K562 (cell line): ENCODE data around the gene IQCE. TPM values are rescaled to one million over a fixed set of nuclear protein-coding genes. Genes with fewer than 3 reads are reported as not detected.

Experiments used
- ATAC-seq: fragments of 200-7000 bp; cut with Tn5 transposase; 3 replicates; pipeline ENCODE4 v1.9.1; 2020; ENCODE audit warnings: moderate library complexity
- BruUV-seq: library from RNA; stranded (reverse); fragments of 400-500 nt; replicated peaks from 2 replicates; lab custom pipeline; 2021; lab: Mats Ljungman, UMichigan
- CTCF ChIA-PET: fragments of 300-600 bp; formaldehyde crosslinking; extraction: SDS; loops from one replicate; lab custom pipeline; 2021; ENCODE audit warnings: low intra/inter-chr PET ratio; lab: Yijun Ruan, JAX
- POLR2A ChIA-PET: fragments of 300-600, 350-650 bp; sonication (Branson Sonifier 250); formaldehyde crosslinking; extraction: SDS; loops from one replicate; lab custom pipeline; 2021; ENCODE audit warnings: antibody characterized with exemption, inconsistent platforms; lab: Yijun Ruan, JAX
- DNase-seq, 4 experiments: peaks; one replicate each; pipeline versions ENCODE4 v3.0.0 to v3.0.0-alpha.2; 2011 to 2018; ENCODE audit warnings: low spot score in 3 of 4, mixed read lengths in 3 of 4; ENCODE audit errors: extremely low read depth in 1 of 4
- FAIRE-seq: peaks from 2 replicates; lab custom pipeline; 2011; peaks lifted over from hg19 to GRCh38; lab: Jason Lieb, UNC
- H2AFZ ChIP-seq: 2 replicates; pipeline ENCODE4 v1.6.0; 2011; ENCODE audit warnings: low read depth, low read length, control low read depth, inconsistent platforms
- H3K27ac ChIP-seq: fragments of 200-600 bp; 3 replicates; pipeline ENCODE4 v1.8.0; 2011; ENCODE audit warnings: low read depth, mild to moderate bottlenecking, control low read depth, inconsistent platforms, low read length, moderate library complexity, mixed read lengths; ENCODE audit errors: extremely low read depth
- H3K27me3 ChIP-seq, 2 experiments: fragments of 300-600 bp in 1 of 2; 2 replicates in 1 of 2; 3 replicates in 1 of 2; pipeline versions ENCODE4 v1.6.0 to v1.8.0; 2011; ENCODE audit warnings: inconsistent platforms in 2 of 2, low read length in 2 of 2, mild to moderate bottlenecking in 1 of 2, mixed read lengths in 1 of 2, moderate library complexity in 1 of 2; ENCODE audit not compliant: control insufficient read depth in 2 of 2, insufficient read depth in 2 of 2
- H3K36me3 ChIP-seq: fragments of 300-600 bp; 3 replicates; pipeline ENCODE4 v1.8.0; 2011; ENCODE audit warnings: mild to moderate bottlenecking, low read length, inconsistent platforms; ENCODE audit not compliant: control insufficient read depth, insufficient read depth
- H3K4me1 ChIP-seq, 2 experiments: fragments of 200-600 bp in 1 of 2; replicated peaks in 1 of 2; 2 replicates in 1 of 2; 3 replicates in 1 of 2; pipeline versions ENCODE4 v1.5.1 to v1.8.0; 2011; ENCODE audit warnings: inconsistent platforms in 2 of 2, low read length in 2 of 2, mild to moderate bottlenecking in 1 of 2, mixed read lengths in 1 of 2, moderate library complexity in 1 of 2; ENCODE audit not compliant: control insufficient read depth in 2 of 2, insufficient read depth in 2 of 2
- H3K4me2 ChIP-seq: 2 replicates; pipeline ENCODE4 v1.6.1; 2011; ENCODE audit warnings: low read length, control low read depth, inconsistent platforms, mixed read lengths; ENCODE audit not compliant: insufficient read depth
- H3K4me3 ChIP-seq: fragments of 200-600 bp; sonication (generic), shearing (Covaris generic); 2 replicates; pipeline ENCODE4 v1.5.1; 2016; ENCODE audit warnings: control low read depth, inconsistent platforms
- H3K79me2 ChIP-seq: fragments of 200-600 bp; 3 replicates; pipeline ENCODE4 v1.8.0; 2011; ENCODE audit warnings: low read length, inconsistent platforms; ENCODE audit not compliant: control insufficient read depth, insufficient read depth
- H3K9ac ChIP-seq, 2 experiments: 2 replicates each; pipeline versions ENCODE4 v1.6.0 to v1.6.1; 2011; ENCODE audit warnings: low read depth in 2 of 2, low read length in 2 of 2, control low read depth in 1 of 2, inconsistent platforms in 1 of 2, mild to moderate bottlenecking in 1 of 2, mixed read lengths in 1 of 2; ENCODE audit not compliant: insufficient read depth in 1 of 2
- H3K9me1 ChIP-seq: one replicate; pipeline ENCODE4 v1.6.0; 2011; ENCODE audit warnings: inconsistent platforms, mild to moderate bottlenecking, low read length, moderate library complexity; ENCODE audit not compliant: control insufficient read depth, insufficient read depth
- H3K9me3 ChIP-seq: replicated peaks from 2 replicates; pipeline ENCODE4 v1.5.1; 2011; ENCODE audit warnings: low read depth, low read length, inconsistent platforms; ENCODE audit not compliant: control insufficient read depth, insufficient read depth
- H4K20me1 ChIP-seq: replicated peaks from 2 replicates; pipeline ENCODE4 v1.6.1; 2011; ENCODE audit warnings: low read length, inconsistent platforms, mixed read lengths; ENCODE audit not compliant: control insufficient read depth, insufficient read depth
- BRD4 ChIP-seq: fragments of 200-600 bp; sonication (generic); IDR thresholded peaks from 2 replicates; pipeline ENCODE4 v1.6.1; 2017; ENCODE audit warnings: inconsistent platforms
- CBFA2T3 ChIP-seq: fragments of 450-650 bp; IDR thresholded peaks from 2 replicates; pipeline ENCODE4 v1.6.1; 2017
- NR2C2 ChIP-seq, 2 experiments: fragments of 200-800 bp in 1 of 2; sonication (Bioruptor generic) in 1 of 2; sonication (generic) in 1 of 2; formaldehyde crosslinking in 1 of 2; IDR thresholded peaks; 2 replicates each; pipeline versions ENCODE4 v1.6.1 to v1.8.0; 2016 to 2022; ENCODE audit warnings: mild to moderate bottlenecking in 1 of 2, missing compliant biosample characterization in 1 of 2, missing genetic modification characterization in 1 of 2, missing genetic modification reagents in 1 of 2
- POLR2G ChIP-seq: fragments of 200-400 bp; formaldehyde crosslinking; IDR thresholded peaks from 2 replicates; pipeline ENCODE4 v1.6.1; 2017; ENCODE audit warnings: low read depth, mild to moderate bottlenecking, antibody characterized with exemption, low read length, moderate library complexity
- SMARCC2 ChIP-seq: fragments of 450-650 bp; IDR thresholded peaks from 2 replicates; pipeline ENCODE4 v1.6.1; 2017; ENCODE audit warnings: antibody characterized with exemption, moderate library complexity, mild to moderate bottlenecking, low read depth
- WGBS: fragments of 100-300 bp; shearing (Covaris generic); methylation state at CpG from one replicate; pipeline ENCODE4 v1.1.6; 2016; ENCODE audit warnings: low coverage, mixed read lengths; ENCODE audit not compliant: insufficient coverage; ENCODE audit errors: missing lambda C conversion rate; 5-methylcytosine and 5-hydroxymethylcytosine counted together
- in situ Hi-C: fragments of 300-500 bp; cut with MboI; formaldehyde crosslinking; loops from 4 replicates; pipeline ENCODE4 v1.15.0; 2018; ENCODE audit warnings: inconsistent platforms, mixed read lengths
- intact Hi-C: fragments of 100-400 bp; cut with micrococcal nuclease; formaldehyde crosslinking; loops from 2 replicates; pipeline ENCODE4 v1.14.2; 2022
- polyA plus RNA-seq, 8 experiments: library from polyadenylated mRNA; depleted of rRNA in 4 of 8; stranded (reverse) in 5 of 8; unstranded in 3 of 8; fragments of >200 nt; fragmentation: Nextera tagmentation in 2 of 8; fragmentation: Illumina TruSeq in 1 of 8; extraction: Ambion mirVana in 2 of 8; extraction: Trizol in 1 of 8; gene quantifications; 2 replicates each; pipeline versions ENCODE4 v1.2.1 to v1.2.3, GENCODE V29; 2011 to 2014; ENCODE audit warnings: inconsistent platforms in 1 of 8, missing spikeins in 1 of 8
- total RNA-seq, 7 experiments: library from RNA; depleted of rRNA in 6 of 7; stranded (reverse); fragments of >200 nt in 6 of 7; fragmentation: Illumina TruSeq in 2 of 7; extraction: Trizol in 2 of 7; gene quantifications; 2 replicates each; pipeline versions ENCODE4 v1.2.1 to v1.2.3, GENCODE V29; 2011 to 2021; ENCODE audit warnings: low replicate concordance in 1 of 7

IQCE gene
- total and polyA plus RNA-seq, 9 of the 15 experiments (the other 6 are each of a cell fraction or from before 2014, with no cell fraction given), result 0.18 to 8.5 (median 4.2) TPM

DNA sequence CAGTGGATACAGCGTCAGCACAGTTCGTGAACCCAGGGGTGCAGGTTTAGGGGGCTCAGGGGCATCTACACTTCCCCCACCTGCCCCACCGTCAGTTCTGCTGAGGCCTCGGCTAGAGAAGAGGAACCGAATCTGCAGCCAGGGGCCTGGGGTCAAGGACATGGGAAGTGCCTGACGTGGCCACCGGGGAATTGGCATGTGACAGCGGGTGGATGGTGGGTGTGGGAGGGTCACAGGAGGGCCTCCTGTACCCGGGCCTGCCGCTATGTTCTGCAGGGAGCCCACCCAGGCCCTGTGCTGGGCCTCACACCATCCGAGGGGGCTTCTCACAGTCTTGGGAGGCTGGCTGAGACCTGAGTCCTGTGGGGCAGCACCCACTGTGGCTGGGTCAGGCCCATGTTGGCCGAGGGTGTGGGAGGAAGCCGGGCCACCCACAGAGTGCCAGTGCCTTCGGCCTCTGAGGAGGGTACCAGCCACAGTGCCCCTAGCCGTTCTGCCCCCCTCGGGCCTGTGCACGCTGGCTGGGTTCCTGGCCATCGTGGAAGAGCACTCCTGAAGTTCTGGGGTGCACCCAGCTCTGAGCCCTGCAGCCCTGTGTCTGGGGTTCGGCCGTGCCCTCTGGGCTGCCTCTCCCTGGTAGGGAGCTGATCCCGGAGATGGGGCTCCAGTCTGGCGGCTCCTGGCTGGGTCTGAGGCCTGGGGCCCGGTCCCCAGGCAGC, 78.9 kb downstream of the IQCE start:
- peaks cover 15% of the 10 kb centered on the region for H4K20me1 ChIP-seq
- H3K9ac ChIP-seq, result peak overlapping the region in 1 of 2 experiments; percentile 35; a peak in 1 of 4 replicates
- no peak overlapping the region for H2AFZ ChIP-seq
- H3K27ac ChIP-seq, result no peak overlapping the region
- ChIA-PET CTCF (no interaction called here), POLR2A (interaction anchor here (0.9 kb wide), 1 partner anchor 19 kb away, joined by 3 read pairs; no protein-coding TSS in a partner anchor)
- no peaks in the 10 kb centered on the region for H3K9me3 ChIP-seq
- DNase-seq, result no peak
- H3K4me3 ChIP-seq, result no peak overlapping the region
- TF ChIP-seq SMARCC2 (no peak), CBFA2T3 (no peak), BRD4 (no peak), POLR2G (no peak), NR2C2 (CRISPR knock-in tag; IDR thresholded peaks at IDR 0.05) (no peak), NR2C2 (tag; IDR thresholded peaks at IDR 0.05) (no peak)
- no peaks in the 10 kb centered on the region; a peak in 1 of 5 replicates for H3K27me3 ChIP-seq
- peaks cover 9 to 88% of the 10 kb centered on the region in 2 experiments; a peak in 4 of 5 replicates for H3K4me1 ChIP-seq
- in situ Hi-C loops, result no loop called here
- no TSS peak for BruUV-seq
- no peak overlapping the region for H3K4me2 ChIP-seq
- no peak for FAIRE-seq
- WGBS, result 45% methylated on average over 22 of the region's 23 CpGs
- no peak for ATAC-seq
- intact Hi-C loops, result no loop called here
- no peaks in the 10 kb centered on the region for H3K9me1 ChIP-seq
- no peaks in the 10 kb centered on the region for H3K36me3 ChIP-seq
- H3K79me2 ChIP-seq, result no peaks in the 10 kb centered on the region
